WERI-Rb-1 (cell line): ENCODE measurements around the gene ASS1.

Experiments used
- DNase-seq: peaks from one replicate; pipeline ENCODE4 v3.0.0-alpha.2; 2020
- H3K27ac ChIP-seq: fragments of 250-450 bp; sonication (Bioruptor Pico); 2 replicates; pipeline ENCODE4 v1.5.1; 2020; ENCODE audit warnings: mild to moderate bottlenecking, moderate library complexity
- H3K27me3 ChIP-seq: fragments of 250-450 bp; sonication (Bioruptor Pico); 2 replicates; pipeline ENCODE4 v1.5.1; 2021; ENCODE audit warnings: mild to moderate bottlenecking, low read depth, moderate library complexity; ENCODE audit not compliant: insufficient read depth, severe bottlenecking
- H3K36me3 ChIP-seq: fragments of 250-450 bp; sonication (Bioruptor Pico); 2 replicates; pipeline ENCODE4 v1.5.1; 2020; ENCODE audit warnings: mild to moderate bottlenecking, moderate library complexity
- H3K4me3 ChIP-seq: 2 replicates; pipeline ENCODE4 v1.5.1; 2011; ENCODE audit warnings: low read depth, mild to moderate bottlenecking, control low read depth, low read length
- H3K9me3 ChIP-seq: fragments of 250-450 bp; sonication (Bioruptor Pico); 2 replicates; pipeline ENCODE4 v1.5.1; 2021; ENCODE audit warnings: mild to moderate bottlenecking, moderate library complexity; ENCODE audit not compliant: severe bottlenecking
- TF ChIP-seq, protein P1 (sequence below): IDR thresholded peaks from 2 replicates; pipeline ENCODE4 v1.5.1; 2011; ENCODE audit warnings: low read depth, mild to moderate bottlenecking, control low read depth, inconsistent platforms, low read length

The ASS1 gene

DNA sequence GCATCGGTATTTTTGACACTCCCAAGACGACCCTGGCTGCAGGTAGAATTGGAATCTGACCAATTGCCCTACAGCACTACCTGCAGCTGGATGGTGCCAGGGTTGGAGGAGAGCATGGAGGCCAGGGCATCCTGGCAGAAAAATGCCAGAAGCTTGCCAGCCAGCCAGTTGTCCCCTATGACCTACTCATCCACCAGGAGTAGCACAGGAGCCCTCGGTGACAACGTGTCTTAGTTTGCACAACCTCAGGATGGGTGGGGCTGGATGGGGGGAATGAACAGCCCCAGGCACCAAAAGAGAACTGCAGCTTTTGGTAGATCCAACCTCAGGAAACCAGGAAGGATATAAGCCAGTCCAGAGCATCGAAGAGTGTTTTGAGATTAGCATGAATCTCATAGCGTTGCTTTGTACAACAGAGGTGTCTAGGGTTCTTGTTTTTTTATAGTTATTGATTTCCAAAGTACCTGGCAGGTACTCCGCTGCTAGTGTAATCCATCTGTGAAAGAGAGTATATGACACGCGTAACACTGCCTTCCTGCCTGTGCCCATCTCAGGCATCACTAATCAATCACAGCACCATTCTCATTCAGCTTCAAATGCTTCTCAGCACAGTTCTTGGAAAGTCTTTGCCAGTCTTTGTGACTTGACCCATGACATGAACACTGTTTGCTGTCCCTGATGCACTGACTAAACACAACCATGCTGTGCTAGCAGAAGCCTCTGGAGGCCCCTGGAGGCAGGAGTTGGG is 36.7 kb upstream of the ASS1 start:
- Histone ChIP-seq H3K4me3 (no peak overlapping the region), H3K9me3 (peaks cover 4% of the 10 kb centered on the region), H3K27ac (no peak overlapping the region), H3K27me3 (no peaks in the 10 kb centered on the region), H3K36me3 (no peaks in the 10 kb centered on the region)
- TF ChIP-seq, protein P1, sequence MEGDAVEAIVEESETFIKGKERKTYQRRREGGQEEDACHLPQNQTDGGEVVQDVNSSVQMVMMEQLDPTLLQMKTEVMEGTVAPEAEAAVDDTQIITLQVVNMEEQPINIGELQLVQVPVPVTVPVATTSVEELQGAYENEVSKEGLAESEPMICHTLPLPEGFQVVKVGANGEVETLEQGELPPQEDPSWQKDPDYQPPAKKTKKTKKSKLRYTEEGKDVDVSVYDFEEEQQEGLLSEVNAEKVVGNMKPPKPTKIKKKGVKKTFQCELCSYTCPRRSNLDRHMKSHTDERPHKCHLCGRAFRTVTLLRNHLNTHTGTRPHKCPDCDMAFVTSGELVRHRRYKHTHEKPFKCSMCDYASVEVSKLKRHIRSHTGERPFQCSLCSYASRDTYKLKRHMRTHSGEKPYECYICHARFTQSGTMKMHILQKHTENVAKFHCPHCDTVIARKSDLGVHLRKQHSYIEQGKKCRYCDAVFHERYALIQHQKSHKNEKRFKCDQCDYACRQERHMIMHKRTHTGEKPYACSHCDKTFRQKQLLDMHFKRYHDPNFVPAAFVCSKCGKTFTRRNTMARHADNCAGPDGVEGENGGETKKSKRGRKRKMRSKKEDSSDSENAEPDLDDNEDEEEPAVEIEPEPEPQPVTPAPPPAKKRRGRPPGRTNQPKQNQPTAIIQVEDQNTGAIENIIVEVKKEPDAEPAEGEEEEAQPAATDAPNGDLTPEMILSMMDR: no peak
- no peak for DNase-seq

DNA sequence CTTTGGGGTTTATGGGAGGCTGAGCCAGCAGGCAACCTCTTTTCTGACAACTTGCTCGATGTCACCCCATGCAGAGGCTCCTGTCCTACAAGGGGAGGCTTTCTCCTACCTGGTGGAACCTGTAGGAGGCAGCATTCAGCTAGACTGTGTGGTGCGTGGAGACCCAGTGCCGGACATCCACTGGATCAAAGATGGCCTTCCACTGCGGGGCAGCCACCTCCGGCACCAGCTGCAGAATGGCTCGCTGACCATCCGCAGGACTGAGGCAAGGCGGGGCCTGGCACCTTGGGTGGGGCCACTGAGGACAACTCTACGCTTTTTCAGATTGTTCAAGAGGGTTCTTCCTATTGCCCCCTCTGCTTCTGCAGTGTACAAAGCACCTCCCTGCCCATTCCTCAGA is 36.1 kb upstream of the ASS1 start:
- Histone ChIP-seq H3K27me3 (no peaks in the 10 kb centered on the region), H3K4me3 (no peak overlapping the region), H3K27ac (no peak overlapping the region), H3K36me3 (no peaks in the 10 kb centered on the region), H3K9me3 (peaks cover 4% of the 10 kb centered on the region)
- no peak for DNase-seq
- TF ChIP-seq, protein P1: peak; percentile 48

- H3K9me3 ChIP-seq: peaks cover 4% of the 10 kb centered on the region
- DNase-seq: no peak
- TF ChIP-seq, protein P1: no peak
- H3K27me3 ChIP-seq: no peaks in the 10 kb centered on the region
- H3K27ac ChIP-seq: no peak overlapping the region
- H3K36me3 ChIP-seq: no peaks in the 10 kb centered on the region
- no peak overlapping the region for H3K4me3 ChIP-seq
These were observed 35.5 kb upstream of the ASS1 start for GRCh38 chr9:130409246-130409645.

- Histone ChIP-seq H3K9me3 (peaks cover 4% of the 10 kb centered on the region), H3K36me3 (no peaks in the 10 kb centered on the region), H3K27me3 (no peaks in the 10 kb centered on the region), H3K27ac (no peak overlapping the region), H3K4me3 (no peak overlapping the region)
- DNase-seq: no peak
- TF ChIP-seq, protein P1: no peak
These were observed 34.3 kb upstream of the ASS1 start for GRCh38 chr9:130410443-130410842.

GRCh38 chr9:130411566-130411915 is 33.2 kb upstream of the ASS1 start:
- H3K36me3 ChIP-seq: no peaks in the 10 kb centered on the region
- peaks cover 4% of the 10 kb centered on the region for H3K9me3 ChIP-seq
- no peaks in the 10 kb centered on the region for H3K27me3 ChIP-seq
- H3K27ac ChIP-seq: no peak overlapping the region
- TF ChIP-seq, protein P1: no peak
- no peak overlapping the region for H3K4me3 ChIP-seq
- DNase-seq: no peak
